RWPE1 (cell line): Measurements from ENCODE around the gene C3orf20.

ENCODE experiments used
- CTCF ChIA-PET: fragments of 350-600 bp; sonication (Branson Sonifier 250); formaldehyde crosslinking; extraction: SDS; loops from one replicate; lab custom pipeline; 2021; lab: Yijun Ruan, JAX
- POLR2A ChIA-PET: fragments of 400-600 bp; formaldehyde crosslinking; extraction: SDS; loops from one replicate; lab custom pipeline; 2020; ENCODE audit warnings: antibody characterized with exemption; ENCODE audit not compliant: low non-redundant PET; lab: Yijun Ruan, JAX
- DNase-seq: peaks from one replicate; pipeline ENCODE4 v3.0.0; 2012; ENCODE audit warnings: low spot score
- H3K27ac ChIP-seq: fragments of 450-650 bp; 2 replicates; pipeline ENCODE4 v1.5.1; 2017
- TF ChIP-seq, protein P1 (sequence below): fragments of 450-650 bp; conservative IDR thresholded peaks from 2 replicates; pipeline ENCODE4 v1.5.1; 2017; ENCODE audit warnings: low read depth, mild to moderate bottlenecking

The C3orf20 gene

DNA sequence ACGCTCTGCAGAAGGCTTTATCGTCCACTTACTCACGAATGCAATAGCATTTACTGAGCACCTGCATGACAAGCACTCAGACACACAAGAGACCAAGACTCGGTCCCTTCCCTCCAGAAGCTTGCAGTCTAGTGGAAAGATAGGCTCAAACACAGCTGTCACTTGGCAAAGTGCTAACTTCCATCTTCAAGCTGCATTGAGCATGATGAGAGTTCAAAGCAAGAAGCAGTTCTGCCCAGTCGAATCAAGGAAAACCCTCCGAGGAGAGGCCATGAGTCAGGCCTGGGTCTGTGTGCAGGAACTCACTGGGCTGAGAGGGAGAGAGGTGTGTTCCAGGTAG is 51.5 kb downstream of the C3orf20 start:
- no peak for DNase-seq
- POLR2A ChIA-PET = no interaction called here
- H3K27ac ChIP-seq = no peak overlapping the region
- CTCF ChIA-PET = no interaction called here
- TF ChIP-seq, protein P1, sequence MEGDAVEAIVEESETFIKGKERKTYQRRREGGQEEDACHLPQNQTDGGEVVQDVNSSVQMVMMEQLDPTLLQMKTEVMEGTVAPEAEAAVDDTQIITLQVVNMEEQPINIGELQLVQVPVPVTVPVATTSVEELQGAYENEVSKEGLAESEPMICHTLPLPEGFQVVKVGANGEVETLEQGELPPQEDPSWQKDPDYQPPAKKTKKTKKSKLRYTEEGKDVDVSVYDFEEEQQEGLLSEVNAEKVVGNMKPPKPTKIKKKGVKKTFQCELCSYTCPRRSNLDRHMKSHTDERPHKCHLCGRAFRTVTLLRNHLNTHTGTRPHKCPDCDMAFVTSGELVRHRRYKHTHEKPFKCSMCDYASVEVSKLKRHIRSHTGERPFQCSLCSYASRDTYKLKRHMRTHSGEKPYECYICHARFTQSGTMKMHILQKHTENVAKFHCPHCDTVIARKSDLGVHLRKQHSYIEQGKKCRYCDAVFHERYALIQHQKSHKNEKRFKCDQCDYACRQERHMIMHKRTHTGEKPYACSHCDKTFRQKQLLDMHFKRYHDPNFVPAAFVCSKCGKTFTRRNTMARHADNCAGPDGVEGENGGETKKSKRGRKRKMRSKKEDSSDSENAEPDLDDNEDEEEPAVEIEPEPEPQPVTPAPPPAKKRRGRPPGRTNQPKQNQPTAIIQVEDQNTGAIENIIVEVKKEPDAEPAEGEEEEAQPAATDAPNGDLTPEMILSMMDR = no peak

DNA sequence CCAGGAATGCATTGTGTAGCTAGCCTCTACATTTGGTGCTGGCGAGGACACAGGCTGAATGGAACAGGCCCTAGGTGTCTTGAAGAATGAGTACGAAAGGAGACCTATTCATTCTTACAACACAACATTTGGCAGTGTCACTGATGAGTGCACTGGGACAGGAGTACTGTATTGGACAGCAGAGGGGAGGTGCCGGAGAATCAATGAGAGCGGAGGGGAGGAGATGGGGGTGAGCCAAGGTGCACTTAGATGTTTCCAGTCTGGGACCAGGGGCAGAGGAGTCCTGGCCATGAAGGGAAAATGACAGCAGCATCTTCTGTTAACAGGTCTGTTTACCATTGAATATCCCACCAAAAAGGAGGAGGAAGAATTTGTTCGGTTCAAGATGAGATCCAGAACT is 53.2 kb downstream of the C3orf20 start:
- no peak for DNase-seq
- ChIA-PET POLR2A (no interaction called here), CTCF (no interaction called here)
- no peak overlapping the region for H3K27ac ChIP-seq
- TF ChIP-seq, protein P1 = no peak

DNA sequence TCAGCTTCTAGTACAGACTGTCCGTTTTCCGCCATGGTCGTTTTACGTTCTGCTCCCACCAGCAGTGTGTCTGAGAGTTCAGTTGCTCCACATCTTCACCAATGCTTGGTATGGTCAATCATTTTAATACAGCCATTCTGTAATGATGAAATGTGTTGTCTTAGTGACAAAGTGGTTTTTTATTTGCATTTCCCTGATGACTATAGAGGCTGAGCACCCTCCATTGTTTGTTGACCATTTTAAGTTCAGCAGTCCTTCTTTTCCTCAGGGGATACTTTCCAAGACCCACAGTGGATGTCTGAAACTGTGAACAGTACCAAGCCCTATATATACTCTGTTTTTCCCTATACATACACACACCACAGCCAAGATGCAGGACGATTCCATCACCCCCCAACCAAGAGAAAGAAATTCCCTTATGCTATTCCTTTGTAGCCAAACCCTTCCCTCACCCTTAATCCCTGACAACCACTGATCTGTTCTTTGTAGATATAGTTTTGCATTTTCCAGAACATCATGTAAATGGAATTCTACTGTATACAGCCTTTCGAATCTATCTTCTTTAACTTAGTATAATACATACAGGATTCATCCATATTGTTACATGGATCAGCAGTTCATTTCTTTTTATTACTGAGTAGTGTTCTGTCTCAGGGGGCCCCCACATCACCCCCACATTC is 55.9 kb downstream of the C3orf20 start:
- H3K27ac ChIP-seq = no peak overlapping the region
- POLR2A ChIA-PET = no interaction called here
- no peak for DNase-seq

DNA sequence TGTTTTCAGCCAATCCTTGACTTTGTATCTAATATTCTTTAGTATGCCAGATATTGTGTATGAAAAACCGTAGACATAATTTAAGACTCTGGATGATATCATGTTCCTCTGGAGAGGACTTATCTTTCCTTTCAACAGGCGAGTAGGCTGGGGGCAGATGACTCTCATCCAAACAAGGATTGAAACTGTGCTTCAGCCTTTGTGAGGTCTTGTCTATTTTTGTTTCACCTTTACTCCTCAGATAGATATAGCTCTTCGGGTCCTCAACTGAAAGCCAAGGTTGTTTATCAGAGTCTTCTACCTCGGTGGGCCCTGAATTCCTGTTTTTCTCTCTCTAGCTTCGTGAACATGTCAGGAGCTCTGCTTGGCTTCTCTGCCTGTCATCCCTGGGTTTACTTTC is 66.0 kb downstream of the C3orf20 start:
- TF ChIP-seq, protein P1 = no peak
- no peak overlapping the region for H3K27ac ChIP-seq
- ChIA-PET POLR2A (no interaction called here), CTCF (interaction anchor here (0.7 kb wide), 1 partner anchor 67 kb away, joined by 5 read pairs; no protein-coding TSS in a partner anchor)
- no peak for DNase-seq

More for the DNA sequence above, 55.9 kb downstream of the C3orf20 start:
- TF ChIP-seq, protein P1 = no peak
- CTCF ChIA-PET = no interaction called here

DNA sequence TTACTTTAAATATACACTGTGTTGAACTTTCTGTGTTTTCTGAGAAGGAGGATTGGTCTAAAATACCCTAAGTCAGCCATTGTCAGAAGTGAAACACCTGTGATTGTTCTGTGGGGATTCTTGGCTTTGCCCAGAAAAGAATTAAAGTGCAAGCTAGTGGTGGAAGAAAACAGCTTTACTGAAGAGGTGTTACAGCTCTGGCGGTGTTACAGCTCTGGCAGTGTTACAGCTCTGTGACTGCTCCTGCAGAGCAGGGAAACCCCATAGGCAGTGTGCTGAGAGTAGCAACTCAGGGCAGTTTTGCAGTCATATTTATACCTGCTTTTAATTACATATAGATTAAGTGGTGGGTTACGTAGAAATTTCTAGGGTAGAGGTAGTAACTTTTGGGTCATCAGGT is 66.6 kb downstream of the C3orf20 start:
- no peak overlapping the region for H3K27ac ChIP-seq
- TF ChIP-seq, protein P1 = no peak
- ChIA-PET CTCF (no interaction called here), POLR2A (no interaction called here)
- no peak for DNase-seq

DNA sequence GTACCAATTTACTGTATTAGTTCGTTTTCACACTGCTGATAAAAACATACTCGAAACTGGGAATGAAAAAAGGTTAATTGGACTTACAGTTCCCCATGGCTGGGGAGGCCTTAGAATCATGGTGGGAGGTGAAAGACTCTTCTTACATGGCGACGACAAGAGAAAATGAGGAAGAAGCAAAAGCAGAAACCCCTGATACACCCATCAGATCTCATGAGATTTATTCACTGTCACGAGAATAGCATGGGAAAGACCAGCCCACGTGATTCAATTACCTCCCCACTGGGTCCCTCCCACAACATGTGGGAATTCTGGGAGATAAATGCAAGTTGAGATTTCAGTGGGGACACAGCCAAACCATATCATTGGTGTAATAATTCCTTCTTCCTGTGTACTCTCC is 69.6 kb downstream of the C3orf20 start:
- POLR2A ChIA-PET = no interaction called here
- no peak for DNase-seq
- TF ChIP-seq, protein P1 = no peak

More for the DNA sequence above, 69.6 kb downstream of the C3orf20 start:
- no peak overlapping the region for H3K27ac ChIP-seq
- CTCF ChIA-PET = no interaction called here
